Stimulated activated CD8-positive, alpha-beta memory T cell treated with anti-CD3 and anti-CD28 coated beads, Interleukin-2, amount 100 ng/mL, for 1 hour (primary cell): ENCODE measurements around the gene SEC22A.

ENCODE experiments used
- DNase-seq, 2 donors: peaks; one replicate each; pipeline ENCODE4 v3.0.0-alpha.2; 2020; ENCODE audit warnings: low read depth in 2 of 2

SEC22A gene

GRCh38 chr3:123287962-123288302 lies 86.2 kb downstream of the SEC22A start:
- DNase-seq: no peak

- DNase-seq: no peak
These were observed 87.8 kb downstream of the SEC22A start for GRCh38 chr3:123289391-123290106.

- DNase-seq: no peak
These were observed 88.6 kb downstream of the SEC22A start for GRCh38 chr3:123290107-123290930.

- no peak for DNase-seq
These were observed 89.2 kb downstream of the SEC22A start for GRCh38 chr3:123290962-123291361.

GRCh38 chr3:123291404-123291803 lies 89.7 kb downstream of the SEC22A start:
- DNase-seq: no peak

- DNase-seq: no peak
These were observed 90.9 kb downstream of the SEC22A start for GRCh38 chr3:123292321-123293310.

- DNase-seq: no peak
These were observed 92.7 kb downstream of the SEC22A start for GRCh38 chr3:123294296-123294938.

- DNase-seq: no peak
These were observed 93.6 kb downstream of the SEC22A start for GRCh38 chr3:123295171-123295900.

GRCh38 chr3:123295901-123296250 lies 94.1 kb downstream of the SEC22A start:
- no peak for DNase-seq

GRCh38 chr3:123296261-123296660 lies 94.5 kb downstream of the SEC22A start:
- no peak for DNase-seq

GRCh38 chr3:123296836-123297626 lies 95.3 kb downstream of the SEC22A start:
- no peak for DNase-seq

- no peak for DNase-seq
These were observed 95.8 kb downstream of the SEC22A start for GRCh38 chr3:123297627-123297899.

- DNase-seq: no peak
These were observed 97.2 kb downstream of the SEC22A start for GRCh38 chr3:123298903-123299302.

- DNase-seq: no peak
These were observed 97.8 kb downstream of the SEC22A start for GRCh38 chr3:123299581-123299980.

- no peak for DNase-seq
These were observed 98.3 kb downstream of the SEC22A start for GRCh38 chr3:123300056-123300455.

GRCh38 chr3:123300583-123300982 lies 98.8 kb downstream of the SEC22A start:
- no peak for DNase-seq

- no peak for DNase-seq
These were observed 99.8 kb downstream of the SEC22A start for GRCh38 chr3:123301331-123302184.

GRCh38 chr3:123302961-123303360 lies 101.2 kb downstream of the SEC22A start:
- no peak for DNase-seq

GRCh38 chr3:123303976-123304560 lies 102.3 kb downstream of the SEC22A start:
- no peak for DNase-seq
